Prostate gland (tissue), 2 donors: ENCODE data around the gene PIK3R6.

Source experiments
- CTCF ChIP-seq, 4 experiments: fragments of 200-600 bp in 2 of 4; fragments of 450-650 bp in 2 of 4; sonication (generic) in 2 of 4; IDR thresholded peaks; 1 replicate in 3 of 4; 2 replicates in 1 of 4; pipeline ENCODE4 v1.5.1; 2016 to 2019; ENCODE audit warnings: antibody characterized with exemption in 4 of 4, mild to moderate bottlenecking in 2 of 4, moderate library complexity in 2 of 4
- POLR2A ChIP-seq: fragments of 450-650 bp; IDR thresholded peaks from one replicate; pipeline ENCODE4 v1.6.1; 2016; ENCODE audit warnings: antibody characterized with exemption, mild to moderate bottlenecking
- POLR2AphosphoS5 ChIP-seq: sonication (generic); formaldehyde crosslinking; IDR thresholded peaks from one replicate; pipeline ENCODE4 v1.6.1; 2017; ENCODE audit warnings: antibody characterized with exemption

GRCh38 chr17:8793649-8794048 is 73.8 kb downstream of the PIK3R6 start:
- TF ChIP-seq CTCF (IDR thresholded peaks at IDR 0.05) = no peak
- TF ChIP-seq POLR2A = no peak
- TF ChIP-seq POLR2AphosphoS5 = no peak
